K562 (cell line): Measurements from ENCODE around the gene MPC2.

Experiments
- BHLHE40 ChIP-seq: IDR thresholded peaks from 2 replicates; pipeline ENCODE4 v1.6.1; 2011; ENCODE audit warnings: low read length, improper control_type of control experiment
- NR3C1 ChIP-seq: sonication (generic); formaldehyde crosslinking; IDR thresholded peaks from 2 replicates; pipeline ENCODE4 v1.8.1; 2022; ENCODE audit warnings: missing genetic modification reagents
- RCOR1 ChIP-seq, 2 experiments: IDR thresholded peaks; 2 replicates each; pipeline ENCODE4 v1.6.1; 2012; ENCODE audit warnings: low read depth in 2 of 2, low read length in 2 of 2, borderline replicate concordance in 1 of 2, improper control_type of control experiment in 1 of 2
- TF ChIP-seq, protein P1 (sequence below), 3 experiments: IDR thresholded peaks in 2 of 3; conservative IDR thresholded peaks in 1 of 3; 2 replicates each; pipeline ENCODE4 v1.5.1; 2011 to 2012; ENCODE audit warnings: low read length in 3 of 3, mild to moderate bottlenecking in 3 of 3, control low read depth in 2 of 3, improper control_type of control experiment in 1 of 3, inconsistent platforms in 1 of 3, low read depth in 1 of 3, mixed read lengths in 1 of 3, moderate library complexity in 1 of 3; ENCODE audit not compliant: insufficient read depth in 2 of 3

DNA sequence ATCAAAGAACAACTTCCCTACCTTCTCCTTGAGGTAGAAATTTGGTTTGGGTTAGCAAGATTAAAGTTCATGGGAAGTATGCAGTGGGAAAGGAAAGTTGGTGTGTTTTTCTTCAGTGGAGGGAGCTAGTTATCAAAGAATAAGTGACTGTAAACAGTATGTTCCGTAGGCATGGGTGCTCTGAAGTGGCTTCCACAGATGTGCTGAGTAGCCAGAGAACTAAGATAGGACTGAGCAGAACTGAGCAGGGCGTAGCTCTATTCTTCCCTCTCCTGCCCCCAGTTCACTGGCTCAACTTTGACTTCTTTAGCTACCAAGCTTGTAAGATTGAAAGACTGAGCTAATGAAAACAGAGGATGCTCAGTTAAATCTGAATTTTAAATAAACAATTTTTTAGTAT lies 26.3 kb downstream of the MPC2 start:
- TF ChIP-seq RCOR1 (IDR thresholded peaks at IDR 0.05; ENCODE audit: borderline replicate concordance in 1 of 2, low read depth in 2 of 2, low read length in 2 of 2) (no peak), BHLHE40 (no peak), NR3C1 (CRISPR knock-in tag) (no peak)
- TF ChIP-seq, protein P1, sequence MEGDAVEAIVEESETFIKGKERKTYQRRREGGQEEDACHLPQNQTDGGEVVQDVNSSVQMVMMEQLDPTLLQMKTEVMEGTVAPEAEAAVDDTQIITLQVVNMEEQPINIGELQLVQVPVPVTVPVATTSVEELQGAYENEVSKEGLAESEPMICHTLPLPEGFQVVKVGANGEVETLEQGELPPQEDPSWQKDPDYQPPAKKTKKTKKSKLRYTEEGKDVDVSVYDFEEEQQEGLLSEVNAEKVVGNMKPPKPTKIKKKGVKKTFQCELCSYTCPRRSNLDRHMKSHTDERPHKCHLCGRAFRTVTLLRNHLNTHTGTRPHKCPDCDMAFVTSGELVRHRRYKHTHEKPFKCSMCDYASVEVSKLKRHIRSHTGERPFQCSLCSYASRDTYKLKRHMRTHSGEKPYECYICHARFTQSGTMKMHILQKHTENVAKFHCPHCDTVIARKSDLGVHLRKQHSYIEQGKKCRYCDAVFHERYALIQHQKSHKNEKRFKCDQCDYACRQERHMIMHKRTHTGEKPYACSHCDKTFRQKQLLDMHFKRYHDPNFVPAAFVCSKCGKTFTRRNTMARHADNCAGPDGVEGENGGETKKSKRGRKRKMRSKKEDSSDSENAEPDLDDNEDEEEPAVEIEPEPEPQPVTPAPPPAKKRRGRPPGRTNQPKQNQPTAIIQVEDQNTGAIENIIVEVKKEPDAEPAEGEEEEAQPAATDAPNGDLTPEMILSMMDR (IDR thresholded peaks at IDR 0.05 in 2 of 3, conservative IDR thresholded peaks at IDR 0.05 in 1 of 3; ENCODE audit: insufficient read depth in 2 of 3, low read depth in 1 of 3, low read length in 3 of 3): no peak
